ENCODE data around the gene ASIC4. TPM values are rescaled to one million over a fixed set of nuclear protein-coding genes. Genes with fewer than 3 reads are reported as not detected.
A peak's percentile ranks its signal among the peaks of the same experiment; 100 is the strongest.

ASIC4 gene
- total RNA-seq, 2 donors from 2014 or later: not detected

DNA sequence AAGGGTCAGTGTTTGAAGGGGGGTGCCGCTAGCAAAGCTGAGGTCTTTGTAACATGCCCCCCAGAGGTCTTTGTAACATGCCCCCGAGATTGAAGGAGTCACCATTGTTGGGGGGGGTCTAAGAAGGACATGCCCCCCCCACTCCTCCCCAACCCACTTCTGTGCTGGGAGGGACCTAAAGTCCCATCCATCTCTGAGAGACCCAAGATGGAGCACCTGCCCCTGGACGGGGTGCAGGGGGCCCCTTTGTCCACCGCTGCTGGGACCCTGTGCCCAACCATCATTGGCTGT is 5.9 kb upstream of the ASIC4 start:
- 69 to 88% methylated on average over 2 to 4 of the region's 4 CpGs for WGBS, 2 donors
- peaks cover 21% of the 10 kb centered on the region for H3K4me1 ChIP-seq

DNA sequence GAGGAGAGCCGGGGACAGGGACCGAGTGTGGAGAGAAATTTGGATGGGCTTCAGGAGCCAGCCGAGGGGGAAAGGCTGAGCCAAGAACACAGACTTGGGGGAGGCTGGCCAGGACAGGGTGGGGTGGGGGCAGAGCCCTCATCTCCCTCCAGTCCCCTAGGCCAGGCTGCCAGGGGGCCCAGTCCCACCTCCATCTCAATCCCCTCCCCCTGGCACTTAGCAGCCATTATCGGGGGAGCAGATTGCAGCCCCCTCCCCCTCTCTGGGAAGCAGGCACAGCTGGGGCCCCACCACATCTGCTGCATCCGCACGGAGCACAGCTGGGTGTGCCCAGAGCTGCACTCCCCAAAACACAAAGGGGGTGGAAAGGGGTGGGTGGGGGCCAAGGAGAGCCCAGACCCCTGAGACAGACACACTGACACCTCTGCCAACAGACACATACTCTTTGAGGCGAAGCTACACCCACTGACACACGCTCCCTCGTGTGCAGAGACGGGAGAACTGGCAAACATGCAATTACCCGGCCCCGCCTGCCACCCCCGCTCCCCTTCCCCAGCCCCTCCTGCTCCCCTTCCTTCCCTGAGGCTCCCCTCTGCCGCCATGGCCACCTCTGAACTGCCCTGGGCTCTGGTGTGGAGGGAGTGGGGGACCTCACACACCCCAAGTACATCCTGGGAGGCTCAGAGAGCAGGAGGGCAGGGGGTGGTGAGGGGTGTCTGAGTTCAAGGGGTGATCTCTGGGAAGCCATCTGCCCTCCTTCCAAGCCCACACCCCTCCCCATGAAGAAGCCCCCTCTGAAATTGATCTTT is 5.1 kb upstream of the ASIC4 start:
- Histone ChIP-seq H3K4me1 (peaks cover 25% of the 10 kb centered on the region), H3K27ac (no peak overlapping the region), H3K27me3 (peaks cover 0 to 16% of the 10 kb centered on the region in 2 donors), H3K36me3 (replicated peaks in 1 of 2; ENCODE audit: insufficient read depth in 1 of 2, low read depth in 2 of 2) (peaks cover 0 to 11% of the 10 kb centered on the region in 2 donors), H3K9me3 (no peaks in the 10 kb centered on the region), H3K4me3 (no peak overlapping the region)
- ATAC-seq (peak; percentile 25), DNase-seq (no peak)
- no peak for TF ChIP-seq POLR2A (IDR thresholded peaks at IDR 0.05)
- TF ChIP-seq, protein P1, sequence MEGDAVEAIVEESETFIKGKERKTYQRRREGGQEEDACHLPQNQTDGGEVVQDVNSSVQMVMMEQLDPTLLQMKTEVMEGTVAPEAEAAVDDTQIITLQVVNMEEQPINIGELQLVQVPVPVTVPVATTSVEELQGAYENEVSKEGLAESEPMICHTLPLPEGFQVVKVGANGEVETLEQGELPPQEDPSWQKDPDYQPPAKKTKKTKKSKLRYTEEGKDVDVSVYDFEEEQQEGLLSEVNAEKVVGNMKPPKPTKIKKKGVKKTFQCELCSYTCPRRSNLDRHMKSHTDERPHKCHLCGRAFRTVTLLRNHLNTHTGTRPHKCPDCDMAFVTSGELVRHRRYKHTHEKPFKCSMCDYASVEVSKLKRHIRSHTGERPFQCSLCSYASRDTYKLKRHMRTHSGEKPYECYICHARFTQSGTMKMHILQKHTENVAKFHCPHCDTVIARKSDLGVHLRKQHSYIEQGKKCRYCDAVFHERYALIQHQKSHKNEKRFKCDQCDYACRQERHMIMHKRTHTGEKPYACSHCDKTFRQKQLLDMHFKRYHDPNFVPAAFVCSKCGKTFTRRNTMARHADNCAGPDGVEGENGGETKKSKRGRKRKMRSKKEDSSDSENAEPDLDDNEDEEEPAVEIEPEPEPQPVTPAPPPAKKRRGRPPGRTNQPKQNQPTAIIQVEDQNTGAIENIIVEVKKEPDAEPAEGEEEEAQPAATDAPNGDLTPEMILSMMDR (IDR thresholded peaks at IDR 0.05): no peak
- intact Hi-C loops (cut with DNase I): no loop called here
- WGBS, 2 donors: 9 to 14% methylated on average over 9 to 14 of the region's 14 CpGs

More for the DNA sequence above, 5.9 kb upstream of the ASIC4 start:
- intact Hi-C loops (cut with DNase I): no loop called here
- DNase-seq (no peak), ATAC-seq (no peak)
- Histone ChIP-seq H3K4me3 (no peak overlapping the region), H3K27me3 (peaks cover 0 to 12% of the 10 kb centered on the region in 2 donors), H3K36me3 (replicated peaks in 1 of 2; ENCODE audit: insufficient read depth in 1 of 2, low read depth in 2 of 2) (peaks cover 0 to 14% of the 10 kb centered on the region in 2 donors), H3K9me3 (no peaks in the 10 kb centered on the region), H3K27ac (no peak overlapping the region)
- TF ChIP-seq, protein P1 (IDR thresholded peaks at IDR 0.05): no peak
- TF ChIP-seq POLR2A (IDR thresholded peaks at IDR 0.05): no peak

DNA sequence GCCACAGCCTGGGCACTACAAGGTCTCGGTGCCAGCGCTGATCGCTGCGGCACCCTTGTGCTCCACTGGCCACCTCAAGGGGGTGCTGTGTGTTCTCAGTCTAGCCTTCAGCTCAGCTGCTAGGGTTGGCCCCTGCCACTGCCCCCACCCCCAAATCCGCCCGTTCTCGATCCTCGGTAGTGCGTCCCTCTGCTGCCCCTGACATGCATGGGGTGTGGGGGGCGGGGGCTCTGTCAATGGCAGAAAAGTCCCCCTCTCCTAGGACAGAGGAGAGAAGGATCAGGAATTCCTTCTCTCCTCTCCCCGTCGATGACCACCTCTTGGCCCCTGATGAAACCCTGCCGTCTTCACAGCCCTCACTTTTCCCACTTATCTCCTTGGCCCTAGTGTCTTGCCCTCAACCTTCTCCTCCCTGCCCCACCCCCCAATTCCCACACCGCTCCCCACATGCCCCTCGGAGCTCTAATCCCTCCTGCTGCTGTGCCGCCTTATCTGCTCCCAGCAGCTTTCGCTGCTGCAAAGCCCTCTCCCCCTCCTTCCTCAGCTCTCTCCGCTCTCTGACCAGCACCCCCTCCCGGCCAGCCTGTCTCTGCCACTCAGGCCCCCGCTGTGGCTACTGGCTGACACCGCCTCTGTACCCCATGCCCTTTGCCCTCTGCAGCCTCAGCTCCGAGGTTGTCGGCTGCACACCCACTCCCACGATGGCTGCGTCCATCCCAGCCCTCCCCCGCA is 4.3 kb upstream of the ASIC4 start:
- Histone ChIP-seq H3K4me1 (peaks cover 26% of the 10 kb centered on the region), H3K27ac (no peak overlapping the region), H3K4me3 (no peak overlapping the region), H3K9me3 (no peaks in the 10 kb centered on the region), H3K36me3 (replicated peaks in 1 of 2; ENCODE audit: insufficient read depth in 1 of 2, low read depth in 2 of 2) (peaks cover 0 to 7% of the 10 kb centered on the region in 2 donors), H3K27me3 (peaks cover 0 to 16% of the 10 kb centered on the region in 2 donors)
- DNase-seq: peak; percentile 64 to 76 (median 68)
- peak; percentile 83 for ATAC-seq
- intact Hi-C loops (cut with DNase I): no loop called here
- no peak for TF ChIP-seq POLR2A (IDR thresholded peaks at IDR 0.05)
- TF ChIP-seq, protein P1 (IDR thresholded peaks at IDR 0.05): peak; percentile 49 to 67 (median 60)
- WGBS, 2 donors: 1 to 3% methylated on average over 19 to 26 of the region's 26 CpGs

DNA sequence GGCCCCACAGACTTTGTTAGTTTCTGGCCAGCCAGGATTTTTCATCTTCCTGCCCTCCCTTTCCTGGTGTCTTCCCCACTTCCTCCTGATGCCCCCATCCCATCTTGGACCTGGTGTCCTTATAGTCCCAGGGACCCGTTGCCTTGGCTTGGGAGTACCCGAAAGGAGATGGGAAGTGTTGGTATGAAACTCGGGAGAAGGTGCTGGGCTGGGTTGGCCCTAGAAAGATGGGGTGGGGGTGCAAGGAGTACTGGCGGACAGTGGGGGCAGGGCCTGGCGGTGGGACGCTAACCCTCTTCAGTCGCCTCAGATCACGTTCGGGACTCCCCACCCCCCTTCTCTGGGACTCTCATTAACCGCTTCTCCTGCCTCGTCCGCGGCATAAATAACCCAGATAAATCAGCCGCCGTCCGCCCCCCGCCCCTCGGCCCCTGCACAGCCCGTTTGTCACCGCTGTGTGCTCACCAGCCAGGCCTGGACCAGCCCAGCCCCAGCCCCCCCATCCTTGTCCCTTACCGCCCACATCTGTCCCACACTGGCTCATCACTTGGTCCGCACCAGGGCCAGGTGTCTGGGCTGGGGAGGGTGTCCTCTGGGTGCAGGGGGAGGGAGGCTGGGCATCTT is 3.7 kb upstream of the ASIC4 start:
- Histone ChIP-seq H3K36me3 (replicated peaks in 1 of 2; ENCODE audit: insufficient read depth in 1 of 2, low read depth in 2 of 2) (peaks cover 0 to 7% of the 10 kb centered on the region in 2 donors), H3K9me3 (no peaks in the 10 kb centered on the region), H3K4me1 (peaks cover 26% of the 10 kb centered on the region), H3K27me3 (peaks cover 0 to 16% of the 10 kb centered on the region in 2 donors), H3K27ac (no peak overlapping the region), H3K4me3 (no peak overlapping the region)
- ATAC-seq: no peak
- no peak for DNase-seq
- WGBS, 2 donors: 27% methylated on average over 21 to 22 of the region's 22 CpGs
- TF ChIP-seq POLR2A (IDR thresholded peaks at IDR 0.05): no peak
- TF ChIP-seq, protein P1 (IDR thresholded peaks at IDR 0.05): no peak
- intact Hi-C loops (cut with DNase I): no loop called here

Data from body of pancreas (tissue), 4 donors.